ENCODE results near the gene BRF1.

The BRF1 gene

GRCh38 chr14:105195051-105195450 is 105.8 kb downstream of the BRF1 start:
- no peak for DNase-seq (ENCODE audit: low read depth)

- DNase-seq (ENCODE audit: low read depth), result no peak
Measured at GRCh38 chr14:105193916-105194782, 106.7 kb downstream of the BRF1 start.

GRCh38 chr14:105192866-105193731 is 107.7 kb downstream of the BRF1 start:
- peak; percentile 35 for DNase-seq (ENCODE audit: low read depth)

- DNase-seq (ENCODE audit: low read depth), result no peak
Measured at GRCh38 chr14:105187935-105188524, 112.8 kb downstream of the BRF1 start.

GRCh38 chr14:105187116-105187515 is 113.7 kb downstream of the BRF1 start:
- DNase-seq (ENCODE audit: low read depth), result no peak

- no peak for DNase-seq (ENCODE audit: low read depth)
Measured at GRCh38 chr14:105185973-105186372, 114.8 kb downstream of the BRF1 start.

- no peak for DNase-seq (ENCODE audit: low read depth)
Measured at GRCh38 chr14:105185001-105185400, 115.8 kb downstream of the BRF1 start.

- no peak for DNase-seq (ENCODE audit: low read depth)
Measured at GRCh38 chr14:105184461-105184860, 116.3 kb downstream of the BRF1 start.

GRCh38 chr14:105182296-105183020 is 118.3 kb downstream of the BRF1 start:
- DNase-seq (ENCODE audit: low read depth), result no peak

GRCh38 chr14:105181549-105182295 is 119.1 kb downstream of the BRF1 start:
- no peak for DNase-seq (ENCODE audit: low read depth)

GRCh38 chr14:105180592-105181548 is 119.9 kb downstream of the BRF1 start, which contains the start of gene NUDT14:
TSS of gene NUDT14 (minus strand) at chr14:105181312. CDS start at chr14:105181209, 103 bp downstream.
- peak; percentile 54 for DNase-seq (ENCODE audit: low read depth)

GRCh38 chr14:105179191-105179590 is 121.6 kb downstream of the BRF1 start:
- no peak for DNase-seq (ENCODE audit: low read depth)

- DNase-seq (ENCODE audit: low read depth), result no peak
Measured at GRCh38 chr14:105178868-105179140, 122.0 kb downstream of the BRF1 start.

GRCh38 chr14:105178069-105178867 is 122.5 kb downstream of the BRF1 start:
- no peak for DNase-seq (ENCODE audit: low read depth)

- no peak for DNase-seq (ENCODE audit: low read depth)
Measured at GRCh38 chr14:105177082-105177481, 123.7 kb downstream of the BRF1 start.

GRCh38 chr14:105176513-105176912 is 124.3 kb downstream of the BRF1 start:
- no peak for DNase-seq (ENCODE audit: low read depth)

GRCh38 chr14:105173901-105174894 is 126.6 kb downstream of the BRF1 start:
- no peak for DNase-seq (ENCODE audit: low read depth)

GRCh38 chr14:105173145-105173544 is 127.7 kb downstream of the BRF1 start:
- no peak for DNase-seq (ENCODE audit: low read depth)
